Right renal pelvis (tissue), 4 donors: Measurements from ENCODE around the gene CTCF. TPM values are rescaled to one million over a fixed set of nuclear protein-coding genes. Genes with fewer than 3 reads are reported as not detected.
"Not testable (repeated sequence)": the region's sequence is repeated elsewhere in the genome, so short reads cannot be mapped to it uniquely, and the experiment has no call there.

Experiments used
- DNase-seq, 4 donors: peaks; one replicate each; pipeline ENCODE4 v3.0.0-alpha.2; 2013; ENCODE audit warnings: low read depth in 4 of 4, low spot score in 3 of 4, missing footprints in 1 of 4
- polyA plus RNA-seq, 4 donors: library from polyadenylated mRNA; unstranded; fragments of 120-200 nt; gene quantifications; one replicate each; pipeline ENCODE4 v1.2.1, GENCODE V29; 2013; ENCODE audit not compliant: insufficient read length in 4 of 4

The CTCF gene
- polyA plus RNA-seq, 4 donors: 77.8 to 89.6 (median 86.4) TPM

GRCh38 chr16:67533987-67534386 is 28.3 kb upstream of the CTCF start:
- DNase-seq: not testable (repeated sequence)

GRCh38 chr16:67534431-67534830 is 27.9 kb upstream of the CTCF start:
- no peak for DNase-seq

GRCh38 chr16:67535201-67535600 is 27.1 kb upstream of the CTCF start:
- no peak for DNase-seq

- DNase-seq: no peak
Observed at GRCh38 chr16:67537270-67537635, 25.1 kb upstream of the CTCF start.

- no peak for DNase-seq
Observed at GRCh38 chr16:67537636-67538591, 24.4 kb upstream of the CTCF start.

DNA sequence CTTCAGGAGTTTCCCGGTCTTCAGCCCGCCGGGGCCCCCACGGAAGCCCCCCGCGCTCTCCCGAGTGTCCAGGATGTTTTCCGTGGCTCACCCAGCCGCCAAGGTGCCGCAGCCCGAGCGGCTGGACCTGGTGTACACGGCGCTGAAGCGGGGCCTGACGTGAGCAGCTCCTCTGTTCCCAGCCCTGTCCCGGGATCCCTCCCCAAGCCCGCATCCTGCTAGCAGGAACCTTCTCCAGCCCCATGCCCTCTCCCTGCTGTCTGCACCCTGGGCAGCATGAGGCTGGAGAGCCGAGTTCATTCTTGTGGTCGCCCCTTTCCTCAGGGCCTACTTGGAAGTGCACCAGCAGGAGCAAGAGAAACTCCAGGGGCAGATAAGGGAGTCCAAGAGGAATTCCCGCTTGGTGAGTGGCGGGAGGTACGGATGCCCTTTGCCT is 23.6 kb upstream of the CTCF start:
- no peak for DNase-seq

GRCh38 chr16:67539271-67539670 is 23.1 kb upstream of the CTCF start:
- DNase-seq: no peak

DNA sequence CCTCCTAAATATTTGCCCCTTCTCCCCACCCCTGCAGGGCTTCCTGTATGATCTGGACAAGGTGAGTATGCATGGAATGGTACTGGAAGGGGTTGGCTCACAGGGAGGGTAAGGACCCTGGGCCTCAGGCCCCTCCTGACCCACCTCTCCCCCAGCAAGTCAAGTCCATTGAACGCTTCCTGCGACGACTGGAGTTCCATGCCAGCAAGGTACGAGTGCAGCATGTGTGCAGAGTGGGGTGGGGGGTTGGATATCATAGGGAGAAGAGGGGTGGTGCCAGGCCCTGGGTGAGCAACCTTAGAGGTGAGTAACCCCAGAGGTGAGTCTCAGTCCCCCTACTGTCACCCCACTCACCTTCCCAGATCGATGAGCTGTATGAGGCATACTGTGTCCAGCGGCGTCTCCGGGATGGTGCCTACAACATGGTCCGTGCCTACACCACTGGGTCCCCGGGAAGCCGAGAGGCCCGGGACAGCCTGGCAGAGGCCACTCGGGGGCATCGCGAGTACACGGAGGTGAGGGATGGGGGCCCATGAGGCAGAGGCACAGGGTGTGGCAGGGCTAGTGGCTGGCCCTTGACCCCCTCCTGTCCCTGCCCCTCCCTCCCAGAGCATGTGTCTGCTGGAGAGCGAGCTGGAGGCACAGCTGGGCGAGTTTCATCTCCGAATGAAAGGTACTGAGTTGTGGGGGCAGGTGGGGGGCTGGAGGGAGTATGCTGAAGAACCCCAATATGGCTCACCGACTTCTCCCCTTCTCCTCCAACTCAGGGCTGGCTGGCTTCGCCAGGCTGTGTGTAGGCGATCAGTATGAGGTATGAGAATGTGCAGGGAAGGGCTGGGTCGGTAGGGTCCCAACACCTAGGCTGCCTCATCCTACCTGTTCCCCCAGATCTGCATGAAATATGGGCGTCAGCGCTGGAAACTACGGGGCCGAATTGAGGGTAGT is 22.4 kb upstream of the CTCF start:
- no peak for DNase-seq

- no peak for DNase-seq
Observed at GRCh38 chr16:67540756-67541155, 21.6 kb upstream of the CTCF start.

- DNase-seq: no peak
Observed at GRCh38 chr16:67541391-67542263, 20.7 kb upstream of the CTCF start.

GRCh38 chr16:67542464-67542863 is 19.9 kb upstream of the CTCF start:
- no peak for DNase-seq

- DNase-seq: no peak
Observed at GRCh38 chr16:67543036-67543435, 19.3 kb upstream of the CTCF start.

DNA sequence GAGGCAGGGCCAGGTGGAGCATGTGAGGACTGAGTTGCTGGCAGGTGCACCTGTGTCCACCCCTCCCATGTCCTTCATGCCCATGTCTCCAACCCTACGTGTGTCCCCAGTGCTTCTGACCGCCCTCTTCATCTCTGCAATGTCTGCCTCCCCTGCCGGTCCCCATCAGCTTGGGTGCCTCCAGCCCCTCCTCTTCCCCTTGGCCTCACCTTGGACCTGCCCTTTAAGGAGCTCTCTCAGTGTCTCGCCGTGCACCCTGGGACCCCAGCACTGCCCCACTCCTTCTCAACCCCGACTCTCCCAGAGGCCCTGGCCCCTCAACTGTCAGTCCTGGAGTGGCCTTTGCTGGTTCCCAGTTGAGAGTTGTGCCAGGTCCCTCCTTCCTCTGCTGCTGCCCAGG is 18.7 kb upstream of the CTCF start:
- DNase-seq: no peak

- DNase-seq: no peak
Observed at GRCh38 chr16:67544329-67544841, 17.9 kb upstream of the CTCF start.

DNA sequence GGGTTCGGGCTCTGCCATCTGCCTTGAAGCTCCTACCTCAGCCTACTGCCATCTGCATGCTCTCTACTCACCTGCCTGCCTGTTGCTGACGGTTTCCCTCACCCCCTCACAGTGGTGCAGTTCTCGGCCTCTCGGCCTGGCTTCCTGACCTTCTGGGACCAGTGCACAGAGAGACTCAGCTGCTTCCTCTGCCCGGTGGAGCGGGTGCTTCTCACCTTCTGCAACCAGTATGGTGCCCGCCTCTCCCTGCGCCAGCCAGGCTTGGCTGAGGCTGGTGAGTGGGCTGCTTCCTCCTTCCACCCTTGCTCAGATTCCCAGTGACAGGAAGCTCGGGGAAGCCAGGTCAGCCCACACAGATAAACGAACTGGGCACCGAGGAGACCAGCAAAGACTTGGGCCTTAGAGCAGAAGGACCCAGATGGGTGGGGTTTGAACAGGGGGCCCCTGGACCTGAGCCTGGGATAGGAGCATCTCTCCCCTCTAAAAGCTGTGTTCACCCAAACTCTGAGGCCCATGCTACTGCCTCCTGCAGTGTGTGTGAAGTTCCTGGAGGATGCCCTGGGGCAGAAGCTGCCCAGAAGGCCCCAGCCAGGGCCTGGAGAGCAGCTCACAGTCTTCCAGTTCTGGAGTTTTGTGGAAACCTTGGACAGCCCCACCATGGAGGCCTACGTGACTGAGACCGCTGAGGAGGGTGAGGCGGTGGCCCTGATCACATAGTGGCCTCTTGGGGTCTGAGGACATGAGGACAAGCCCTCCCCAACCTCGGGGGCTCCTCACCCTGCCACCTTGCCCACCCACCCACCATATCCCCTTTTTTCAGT is 17.3 kb upstream of the CTCF start:
- no peak for DNase-seq

DNA sequence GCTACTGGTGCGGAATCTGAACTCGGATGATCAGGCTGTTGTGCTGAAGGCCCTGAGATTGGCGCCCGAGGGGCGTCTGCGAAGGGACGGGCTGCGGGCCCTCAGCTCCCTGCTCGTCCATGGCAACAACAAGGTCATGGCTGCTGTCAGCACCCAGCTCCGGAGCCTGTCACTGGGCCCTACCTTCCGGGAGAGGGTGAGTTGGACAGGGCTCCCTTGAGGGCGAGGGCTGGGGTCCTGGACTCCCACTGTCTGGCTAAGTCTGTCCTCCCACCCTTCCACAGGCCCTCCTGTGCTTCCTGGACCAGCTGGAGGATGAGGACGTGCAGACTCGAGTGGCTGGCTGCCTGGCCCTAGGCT is 16.7 kb upstream of the CTCF start:
- no peak for DNase-seq

- DNase-seq: no peak
Observed at GRCh38 chr16:67546091-67546501, 16.2 kb upstream of the CTCF start.

DNA sequence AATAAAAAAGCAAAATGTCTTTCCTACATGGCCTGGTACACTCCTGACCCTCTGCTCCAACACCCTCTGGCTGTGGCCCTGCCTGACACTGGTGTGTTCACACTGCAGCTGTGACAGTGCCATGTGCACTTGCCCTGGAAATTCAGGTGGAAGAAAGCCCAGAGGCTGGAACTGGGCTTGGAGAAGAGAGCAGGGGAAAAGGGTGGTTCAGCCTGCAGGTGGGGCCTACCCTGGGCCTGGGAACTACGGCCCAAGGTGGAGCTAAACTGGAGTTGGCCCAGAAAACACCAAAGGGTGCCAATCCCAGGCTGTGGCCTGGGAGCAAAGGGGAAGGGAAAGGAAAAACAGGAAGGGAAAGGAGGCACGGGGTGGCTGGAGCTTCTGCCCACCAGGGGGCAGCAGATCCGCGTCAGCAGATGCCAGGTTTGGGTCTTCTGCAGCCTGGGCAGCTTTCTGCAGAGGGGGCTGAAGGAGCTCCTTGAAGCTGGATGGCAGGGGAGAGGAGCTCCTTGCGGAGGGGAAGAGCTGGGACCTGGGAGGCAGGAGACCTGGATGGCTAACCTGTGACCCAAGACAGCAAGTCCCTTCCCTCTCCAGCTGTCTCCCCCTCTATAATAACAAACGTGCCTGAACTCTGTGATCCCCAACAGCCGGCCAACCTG is 15.4 kb upstream of the CTCF start:
- DNase-seq: no peak
